ENCODE data around the gene UMAD1. TPM values are rescaled to one million over a fixed set of nuclear protein-coding genes. Genes with fewer than 3 reads are reported as not detected.

UMAD1 gene
- total and polyA plus RNA-seq, 2 donors from 2014 or later = 18.0 to 20.3 TPM

DNA sequence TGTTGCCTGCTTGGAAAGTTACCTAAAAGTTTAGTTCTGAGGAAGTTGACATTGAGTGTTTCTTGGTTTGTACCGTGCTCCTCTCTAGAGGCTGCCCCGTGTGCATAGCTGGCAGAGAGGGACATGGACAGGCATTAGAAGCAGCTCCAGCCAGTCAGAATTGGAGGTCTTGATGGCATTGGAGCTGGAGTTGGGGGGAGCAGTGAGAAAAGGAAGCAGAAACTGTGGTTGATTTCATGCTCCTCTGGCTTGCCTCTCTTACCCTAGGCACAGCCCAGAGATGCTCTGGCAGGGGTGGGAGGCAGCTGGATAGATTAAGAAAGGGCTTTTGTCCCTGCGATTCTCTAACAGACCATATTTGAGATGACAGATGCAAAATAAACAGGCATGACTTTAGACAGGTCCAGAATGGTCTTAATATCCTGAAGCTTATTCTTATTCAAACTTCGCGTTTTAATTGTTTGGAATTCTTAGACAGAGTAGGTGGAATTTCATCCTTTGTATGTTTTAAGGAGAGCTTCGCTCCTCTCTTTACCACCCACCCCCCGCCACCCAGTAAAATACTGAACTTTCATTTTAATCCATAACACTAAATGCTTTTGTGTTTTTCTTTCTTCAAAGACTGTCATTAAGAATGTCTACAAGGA, 254.6 kb downstream of the UMAD1 start:
- no peak for TF ChIP-seq CTCF (IDR thresholded peaks at IDR 0.05; ENCODE audit: borderline replicate concordance, extremely low read depth, insufficient read depth)
- no peak for FAIRE-seq
- H3K27ac ChIP-seq (ENCODE audit: low read depth in 2 of 2, low read length in 2 of 2) = no peak overlapping the region
- H3K9me3 ChIP-seq (ENCODE audit: control insufficient read depth in 2 of 3, insufficient read depth in 1 of 3, low read length in 3 of 3) = no peaks in the 10 kb centered on the region
- DNase-seq = no peak
- no peak overlapping the region for H3K4me3 ChIP-seq (ENCODE audit: low read length in 3 of 3)
- no peaks in the 10 kb centered on the region for H3K4me1 ChIP-seq (ENCODE audit: control insufficient read depth in 2 of 3, insufficient read depth in 2 of 3, low read depth in 1 of 3, low read length in 3 of 3)
- H3K9ac ChIP-seq (ENCODE audit: low read length in 3 of 3) = no peak overlapping the region
- intact Hi-C loops (cut with DNase I) = no loop called here
- no peaks in the 10 kb centered on the region for H3K36me3 ChIP-seq (ENCODE audit: control insufficient read depth in 2 of 3, insufficient read depth in 3 of 3, low read length in 3 of 3)
- no peaks in the 10 kb centered on the region for H3K27me3 ChIP-seq (ENCODE audit: control insufficient read depth, insufficient read depth, low read length)

- Histone ChIP-seq H3K4me3 (ENCODE audit: low read length in 3 of 3) (no peak overlapping the region), H3K27ac (ENCODE audit: low read depth in 2 of 2, low read length in 2 of 2) (no peak overlapping the region), H3K9me3 (ENCODE audit: control insufficient read depth in 2 of 3, insufficient read depth in 1 of 3, low read length in 3 of 3) (no peaks in the 10 kb centered on the region), H3K4me1 (ENCODE audit: control insufficient read depth in 2 of 3, insufficient read depth in 2 of 3, low read depth in 1 of 3, low read length in 3 of 3) (no peaks in the 10 kb centered on the region), H3K27me3 (ENCODE audit: control insufficient read depth, insufficient read depth, low read length) (no peaks in the 10 kb centered on the region), H3K36me3 (ENCODE audit: control insufficient read depth in 2 of 3, insufficient read depth in 3 of 3, low read length in 3 of 3) (no peaks in the 10 kb centered on the region), H3K9ac (ENCODE audit: low read length in 3 of 3) (no peak overlapping the region)
- intact Hi-C loops (cut with DNase I) = no loop called here
- DNase-seq = no peak
- TF ChIP-seq CTCF (IDR thresholded peaks at IDR 0.05; ENCODE audit: borderline replicate concordance, extremely low read depth, insufficient read depth) = no peak
- FAIRE-seq = no peak
Observed at GRCh38 chr7:7895754-7896153, 255.2 kb downstream of the UMAD1 start.

DNA sequence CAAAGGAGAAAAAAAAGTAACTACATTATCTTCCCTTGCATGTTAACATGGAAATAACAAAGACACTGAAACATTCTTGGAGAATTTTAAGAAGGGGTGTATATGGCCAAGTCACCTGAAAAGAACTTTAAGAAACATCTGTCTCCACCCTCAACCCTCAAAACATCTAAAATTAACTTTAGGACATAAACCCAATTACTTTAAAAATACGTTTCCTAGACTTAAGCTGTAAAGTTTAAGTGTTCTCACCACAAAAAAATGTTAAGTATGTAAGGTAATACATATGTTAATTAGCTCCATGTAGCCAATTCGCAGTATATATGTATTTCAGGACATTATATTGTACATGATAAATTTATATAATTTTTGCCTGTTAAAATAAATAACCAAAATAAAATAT, 257.0 kb downstream of the UMAD1 start:
- peak; percentile 11 for FAIRE-seq
- no peaks in the 10 kb centered on the region for H3K9me3 ChIP-seq (ENCODE audit: control insufficient read depth in 2 of 3, insufficient read depth in 1 of 3, low read length in 3 of 3)
- H3K36me3 ChIP-seq (ENCODE audit: control insufficient read depth in 2 of 3, insufficient read depth in 3 of 3, low read length in 3 of 3) = no peaks in the 10 kb centered on the region
- H3K27me3 ChIP-seq (ENCODE audit: control insufficient read depth, insufficient read depth, low read length) = no peaks in the 10 kb centered on the region
- no peak for TF ChIP-seq CTCF (IDR thresholded peaks at IDR 0.05; ENCODE audit: borderline replicate concordance, extremely low read depth, insufficient read depth)
- H3K4me1 ChIP-seq (ENCODE audit: control insufficient read depth in 2 of 3, insufficient read depth in 2 of 3, low read depth in 1 of 3, low read length in 3 of 3) = no peaks in the 10 kb centered on the region
- no peak overlapping the region for H3K9ac ChIP-seq (ENCODE audit: low read length in 3 of 3)
- intact Hi-C loops (cut with DNase I) = no loop called here
- no peak overlapping the region for H3K4me3 ChIP-seq (ENCODE audit: low read length in 3 of 3)
- peak in 1 of 5 donors; percentile 16 for DNase-seq
- H3K27ac ChIP-seq (ENCODE audit: low read depth in 2 of 2, low read length in 2 of 2) = no peak overlapping the region
